Measurements from ENCODE around the gene FBL. TPM values are rescaled to one million over a fixed set of nuclear protein-coding genes. Genes with fewer than 3 reads are reported as not detected.

The FBL gene
- total RNA-seq, 2 donors from 2014 or later: 139 to 224 TPM

- H3K9me3 ChIP-seq: no peaks in the 10 kb centered on the region
- TF ChIP-seq POLR2A (IDR thresholded peaks at IDR 0.05): no peak
- no peak for TF ChIP-seq POLR2AphosphoS5 (IDR thresholded peaks at IDR 0.05)
- TF ChIP-seq CTCF (IDR thresholded peaks at IDR 0.05): no peak
- H3K4me3 ChIP-seq: no peak overlapping the region
- H3K27me3 ChIP-seq (replicated peaks; ENCODE audit: insufficient read depth): no peaks in the 10 kb centered on the region
- no peaks in the 10 kb centered on the region for H3K4me1 ChIP-seq (replicated peaks)
- WGBS: 78% methylated on average over 5 of the region's 5 CpGs
- no peak for DNase-seq (ENCODE audit: low spot score)
- intact Hi-C loops (cut with DNase I): no loop called here
- no peak overlapping the region for H3K27ac ChIP-seq
- no peaks in the 10 kb centered on the region for H3K36me3 ChIP-seq
Measured at GRCh38 chr19:39807846-39808364, 38.3 kb downstream of the FBL start.

- H3K27me3 ChIP-seq (replicated peaks; ENCODE audit: insufficient read depth): no peaks in the 10 kb centered on the region
- intact Hi-C loops (cut with DNase I): no loop called here
- 61% methylated on average over 5 of the region's 5 CpGs for WGBS
- no peaks in the 10 kb centered on the region for H3K9me3 ChIP-seq
- no peak overlapping the region for H3K27ac ChIP-seq
- no peaks in the 10 kb centered on the region for H3K4me1 ChIP-seq (replicated peaks)
- DNase-seq (ENCODE audit: low spot score): no peak
- no peaks in the 10 kb centered on the region for H3K36me3 ChIP-seq
- TF ChIP-seq POLR2A (IDR thresholded peaks at IDR 0.05) (no peak), POLR2AphosphoS5 (IDR thresholded peaks at IDR 0.05) (no peak), CTCF (IDR thresholded peaks at IDR 0.05) (no peak)
- no peak overlapping the region for H3K4me3 ChIP-seq
Measured at GRCh38 chr19:39805104-39805503, 41.1 kb downstream of the FBL start.

GRCh38 chr19:39802958-39803357 is 43.2 kb downstream of the FBL start:
- Histone ChIP-seq H3K4me1 (replicated peaks) (no peaks in the 10 kb centered on the region), H3K9me3 (no peaks in the 10 kb centered on the region), H3K27me3 (replicated peaks; ENCODE audit: insufficient read depth) (no peaks in the 10 kb centered on the region), H3K4me3 (no peak overlapping the region), H3K36me3 (no peaks in the 10 kb centered on the region), H3K27ac (no peak overlapping the region)
- no peak for TF ChIP-seq POLR2AphosphoS5 (IDR thresholded peaks at IDR 0.05)
- TF ChIP-seq POLR2A (IDR thresholded peaks at IDR 0.05): no peak
- TF ChIP-seq CTCF (IDR thresholded peaks at IDR 0.05): no peak
- no peak for DNase-seq (ENCODE audit: low spot score)
- 30% methylated on average over 4 of the region's 4 CpGs for WGBS
- intact Hi-C loops (cut with DNase I): no loop called here

- H3K27me3 ChIP-seq (replicated peaks; ENCODE audit: insufficient read depth): no peaks in the 10 kb centered on the region
- no peaks in the 10 kb centered on the region for H3K36me3 ChIP-seq
- 73% methylated on average over 2 of the region's 2 CpGs for WGBS
- no peak overlapping the region for H3K27ac ChIP-seq
- intact Hi-C loops (cut with DNase I): no loop called here
- H3K4me1 ChIP-seq (replicated peaks): no peaks in the 10 kb centered on the region
- no peaks in the 10 kb centered on the region for H3K9me3 ChIP-seq
- H3K4me3 ChIP-seq: no peak overlapping the region
- DNase-seq (ENCODE audit: low spot score): no peak
- no peak for TF ChIP-seq CTCF (IDR thresholded peaks at IDR 0.05)
Measured at GRCh38 chr19:39797083-39797482, 49.1 kb downstream of the FBL start.

GRCh38 chr19:39796000-39796498 is 50.1 kb downstream of the FBL start:
- Histone ChIP-seq H3K4me3 (no peak overlapping the region), H3K36me3 (no peaks in the 10 kb centered on the region), H3K27ac (no peak overlapping the region), H3K9me3 (no peaks in the 10 kb centered on the region), H3K27me3 (replicated peaks; ENCODE audit: insufficient read depth) (no peaks in the 10 kb centered on the region), H3K4me1 (replicated peaks) (no peaks in the 10 kb centered on the region)
- WGBS: 33% methylated on average over 2 of the region's 2 CpGs
- TF ChIP-seq POLR2AphosphoS5 (IDR thresholded peaks at IDR 0.05) (no peak), POLR2A (IDR thresholded peaks at IDR 0.05) (no peak), CTCF (IDR thresholded peaks at IDR 0.05) (no peak)
- intact Hi-C loops (cut with DNase I): no loop called here
- no peak for DNase-seq (ENCODE audit: low spot score)

Data from prostate gland (tissue), 2 donors.